ENCODE measurements around the gene C1orf122.

The C1orf122 gene

DNA sequence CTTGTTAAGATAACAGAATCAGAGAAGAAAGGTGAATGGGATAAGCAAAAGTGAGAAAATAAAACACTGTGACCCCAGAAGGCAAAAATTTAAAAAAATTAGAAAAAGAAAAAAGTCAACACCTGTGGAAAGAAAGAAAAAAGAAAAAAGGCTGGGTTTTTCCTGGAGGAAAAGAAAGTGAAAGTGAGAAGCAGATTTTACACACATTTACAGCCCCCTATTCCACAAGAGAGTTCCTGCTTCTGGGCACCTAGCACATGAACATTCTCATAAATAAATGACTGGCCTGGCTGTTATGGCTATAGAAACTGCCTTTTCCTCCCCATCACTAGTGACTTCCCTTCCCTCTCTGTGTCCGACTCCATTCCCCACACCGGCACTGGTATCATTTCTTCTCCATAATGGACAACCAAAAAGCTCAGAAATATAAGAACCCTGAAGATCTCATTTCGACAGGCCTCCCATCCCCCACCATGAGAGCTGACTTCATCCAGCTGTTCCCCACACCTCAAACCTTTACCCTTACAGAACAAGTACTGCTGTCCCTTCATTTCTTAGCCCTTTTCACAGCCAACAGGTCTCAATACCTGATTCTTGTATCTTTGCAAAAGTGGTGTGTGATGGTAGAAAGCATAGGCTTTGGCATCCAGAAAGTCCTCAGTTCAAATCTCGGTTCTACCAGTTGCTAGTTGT is 39.2 kb downstream of the C1orf122 start:
- no peak for DNase-seq

DNA sequence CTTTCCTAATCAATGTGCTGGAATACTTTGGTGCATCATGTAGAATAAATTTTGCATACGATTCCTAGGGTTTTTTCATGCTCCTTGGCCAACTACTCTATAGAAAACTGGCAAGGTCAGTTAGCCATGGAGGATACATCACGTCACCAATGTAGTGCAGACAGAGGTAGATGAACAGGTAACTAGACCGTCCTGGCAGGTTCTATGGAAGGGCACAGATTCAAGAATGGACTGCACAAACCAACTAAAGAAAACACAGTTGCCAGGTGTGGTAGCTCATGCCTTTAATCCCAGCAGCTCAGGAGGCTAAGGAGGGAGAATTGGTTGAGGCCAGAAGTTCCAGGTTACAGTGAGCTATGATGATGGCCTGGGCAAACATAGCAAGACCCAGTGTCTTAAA is 41.9 kb downstream of the C1orf122 start:
- no peak for DNase-seq

GRCh38 chr1:37850352-37850955 is 42.9 kb downstream of the C1orf122 start:
- no peak for DNase-seq

GRCh38 chr1:37851262-37851661 is 43.7 kb downstream of the C1orf122 start:
- DNase-seq: no peak

GRCh38 chr1:37851782-37852210 is 44.2 kb downstream of the C1orf122 start:
- no peak for DNase-seq

GRCh38 chr1:37853157-37853556 is 45.6 kb downstream of the C1orf122 start:
- DNase-seq: no peak

GRCh38 chr1:37854406-37854805 is 46.8 kb downstream of the C1orf122 start:
- DNase-seq: no peak
